Stomach (tissue), 9 donors: ENCODE results near the gene WDR54. TPM values are rescaled to one million over a fixed set of nuclear protein-coding genes. Genes with fewer than 3 reads are reported as not detected.
A peak's percentile ranks its signal among the peaks of the same experiment; 100 is the strongest.

Source experiments
- DNase-seq, 2 donors: peaks; one replicate each; pipeline versions ENCODE4 v3.0.0 to v3.0.0-alpha.2; 2013 to 2019
- H3K27ac ChIP-seq, 5 donors: fragments of 200-600 bp in 4 of 5; sonication (generic) in 4 of 5; one replicate each; pipeline ENCODE4 v1.5.1; 2013 to 2019; ENCODE audit warnings: mild to moderate bottlenecking in 1 of 5, moderate library complexity in 1 of 5
- H3K27me3 ChIP-seq, 3 donors: fragments of 200-600 bp; sonication (generic); one replicate each; pipeline ENCODE4 v1.5.1; 2017 to 2019; ENCODE audit warnings: mixed run types in 1 of 3
- H3K36me3 ChIP-seq, 4 donors: fragments of 200-600 bp; sonication (generic); 1 replicate in 3 of 4; 2 replicates in 1 of 4; pipeline ENCODE4 v1.5.1; 2016 to 2019
- H3K4me1 ChIP-seq, 4 donors: fragments of 200-600 bp; sonication (generic); one replicate each; pipeline ENCODE4 v1.5.1; 2016 to 2019
- H3K4me3 ChIP-seq, 4 donors: fragments of 200-600 bp; sonication (generic) in 3 of 4; one replicate each; pipeline ENCODE4 v1.5.1; 2016 to 2019; ENCODE audit warnings: mild to moderate bottlenecking in 1 of 4
- H3K9me3 ChIP-seq, 4 donors: fragments of 200-600 bp; sonication (generic); one replicate each; pipeline ENCODE4 v1.5.1; 2016 to 2019
- CTCF ChIP-seq, 7 experiments: fragments of 450-650 bp in 4 of 7; fragments of 200-600 bp in 3 of 7; sonication (generic) in 3 of 7; IDR thresholded peaks; one replicate each; pipeline ENCODE4 v1.5.1; 2016 to 2019; ENCODE audit warnings: antibody characterized with exemption in 7 of 7, control low read depth in 2 of 7, mild to moderate bottlenecking in 1 of 7
- EP300 ChIP-seq: sonication (generic); formaldehyde crosslinking; IDR thresholded peaks from one replicate; pipeline ENCODE4 v1.6.1; 2017; ENCODE audit warnings: antibody characterized with exemption
- POLR2A ChIP-seq, 4 donors: fragments of 450-650 bp; IDR thresholded peaks; one replicate each; pipeline ENCODE4 v1.6.1; 2016; ENCODE audit warnings: antibody characterized with exemption in 4 of 4, control low read depth in 2 of 4, mild to moderate bottlenecking in 1 of 4, moderate library complexity in 1 of 4
- POLR2AphosphoS5 ChIP-seq, 3 donors: sonication (generic); formaldehyde crosslinking; IDR thresholded peaks; one replicate each; pipeline ENCODE4 v1.6.1; 2016; ENCODE audit warnings: antibody characterized with exemption in 3 of 3
- WGBS, 5 donors: extraction: QIAGEN DNeasy Blood & Tissue Kit in 3 of 5; methylation state at CpG; one replicate each; pipeline versions ENCODE4 v1.1.5 to v1.1.7; 2013 to 2018; 5-methylcytosine and 5-hydroxymethylcytosine counted together
- intact Hi-C: fragments of 100-400 bp; cut with DNase I; formaldehyde crosslinking; loops from one replicate; pipeline ENCODE4 v1.15.1; 2023; ENCODE audit warnings: low total_unique reads
- polyA plus RNA-seq, 3 donors: library from polyadenylated mRNA; stranded (reverse); fragments of 200-250 nt; gene quantifications; one replicate each; pipeline ENCODE4 v1.2.3, GENCODE V29; 2013
- total RNA-seq, 5 donors: library from RNA; depleted of rRNA; stranded (reverse); fragments of >200 nt; gene quantifications; one replicate each; pipeline versions ENCODE4 v1.1.0 to v1.2.3, GENCODE V29; 2014 to 2016
- donor health status: healthy with polysubstance abuse.
- donor health status: Bipolar disorder and iron deficiency.
- donor health status: healthy.

The WDR54 gene
- total and polyA plus RNA-seq, 8 donors, result 3.5 to 12.8 (median 9.8) TPM; not detected in 1

GRCh38 chr2:74391580-74392448 is 29.7 kb upstream of the WDR54 start:
- WGBS, 5 donors, result 1 to 3% (median 2%) methylated on average over 39 to 62 of the region's 62 CpGs
- Histone ChIP-seq H3K4me3 (peak overlapping the region; percentile 89 to 97 (median 92)), H3K27me3 (no peaks in the 10 kb centered on the region), H3K4me1 (peaks cover 14 to 50% (median 42%) of the 10 kb centered on the region in 4 donors), H3K9me3 (no peaks in the 10 kb centered on the region), H3K27ac (peak overlapping the region; percentile 90 to 97 (median 92)), H3K36me3 (no peaks in the 10 kb centered on the region)
- TF ChIP-seq POLR2AphosphoS5 (IDR thresholded peaks at IDR 0.05) (peak in 2 of 3 donors; percentile 76 to 82), CTCF (IDR thresholded peaks at IDR 0.05) (peak in 5 of 7 experiments; percentile 95 to 99 (median 97)), POLR2A (IDR thresholded peaks at IDR 0.05) (no peak)
- peak; percentile 94 to 97 for DNase-seq
- intact Hi-C loops, result no loop called here

DNA sequence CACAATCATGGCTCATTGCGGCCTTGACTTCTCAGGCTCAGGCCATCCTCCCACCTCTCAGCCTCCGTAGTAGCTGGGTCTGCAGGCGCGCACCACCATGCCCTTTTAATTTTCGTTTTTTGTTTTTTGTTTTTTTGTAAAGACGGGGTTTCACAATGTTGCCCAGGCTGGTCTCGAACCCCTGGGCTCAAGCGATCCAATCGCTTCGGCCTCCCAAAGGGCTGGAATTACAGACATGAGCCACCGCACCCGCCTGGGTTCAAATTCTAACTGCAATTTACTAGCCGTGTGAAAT is 29.1 kb upstream of the WDR54 start:
- TF ChIP-seq POLR2A (IDR thresholded peaks at IDR 0.05) (no peak), CTCF (IDR thresholded peaks at IDR 0.05) (no peak), POLR2AphosphoS5 (IDR thresholded peaks at IDR 0.05) (no peak), EP300 (no peak)
- H3K36me3 ChIP-seq, result no peaks in the 10 kb centered on the region
- 70 to 74% (median 71%) methylated on average over 13 of the region's 13 CpGs for WGBS, 5 donors
- intact Hi-C loops, result no loop called here
- H3K27ac ChIP-seq, result peak overlapping the region in 1 of 5 donors; percentile 97
- H3K4me3 ChIP-seq, result peak overlapping the region in 2 of 4 donors; percentile 89 to 97
- no peak for DNase-seq
- H3K27me3 ChIP-seq, result no peaks in the 10 kb centered on the region
- peaks cover 14 to 44% (median 40%) of the 10 kb centered on the region in 4 donors for H3K4me1 ChIP-seq
- no peaks in the 10 kb centered on the region for H3K9me3 ChIP-seq

DNA sequence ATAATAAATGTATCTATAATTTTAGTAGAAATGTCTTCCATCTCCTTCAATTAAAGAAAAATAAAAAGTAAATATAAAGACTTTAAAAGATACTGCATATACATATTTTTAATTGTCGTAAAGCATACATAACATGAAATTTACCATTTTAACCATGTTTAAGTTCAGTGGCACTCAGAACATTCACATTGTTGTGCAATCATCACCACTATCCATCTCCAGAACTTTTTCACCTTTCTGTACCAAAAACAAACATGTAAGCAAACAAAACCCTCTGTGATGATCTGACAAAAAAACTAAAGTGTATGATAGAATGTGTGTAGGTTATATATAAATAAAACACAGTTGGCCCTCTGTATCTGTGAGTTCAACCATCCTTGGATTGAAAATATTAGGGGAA is 28.0 kb upstream of the WDR54 start:
- Histone ChIP-seq H3K27ac (no peak overlapping the region), H3K4me3 (no peak overlapping the region), H3K4me1 (peaks cover 14 to 34% (median 30%) of the 10 kb centered on the region in 4 donors), H3K36me3 (no peaks in the 10 kb centered on the region), H3K27me3 (no peaks in the 10 kb centered on the region), H3K9me3 (no peaks in the 10 kb centered on the region)
- intact Hi-C loops, result no loop called here
- no peak for DNase-seq
- no peak for TF ChIP-seq POLR2AphosphoS5 (IDR thresholded peaks at IDR 0.05)
- no peak for TF ChIP-seq CTCF (IDR thresholded peaks at IDR 0.05)
- no peak for TF ChIP-seq EP300
- TF ChIP-seq POLR2A (IDR thresholded peaks at IDR 0.05), result no peak
- WGBS, 5 donors, result 87 to 98% (median 93%) methylated on average over 1 of the region's 1 CpG

- intact Hi-C loops, result no loop called here
- Histone ChIP-seq H3K36me3 (no peaks in the 10 kb centered on the region), H3K4me3 (no peak overlapping the region), H3K4me1 (peaks cover 0 to 8% (median 4%) of the 10 kb centered on the region in 4 donors), H3K27me3 (no peaks in the 10 kb centered on the region), H3K27ac (no peak overlapping the region), H3K9me3 (no peaks in the 10 kb centered on the region)
- no peak for DNase-seq
- 92 to 99% (median 94%) methylated on average over 2 of the region's 2 CpGs for WGBS, 5 donors
- TF ChIP-seq POLR2AphosphoS5 (IDR thresholded peaks at IDR 0.05) (no peak), EP300 (no peak), CTCF (IDR thresholded peaks at IDR 0.05) (no peak), POLR2A (IDR thresholded peaks at IDR 0.05) (no peak)
Observed at GRCh38 chr2:74396149-74396548, 25.4 kb upstream of the WDR54 start.
